ENCODE measurements around the gene IKZF1. TPM values are rescaled to one million over a fixed set of nuclear protein-coding genes. Genes with fewer than 3 reads are reported as not detected.

The IKZF1 gene
- total RNA-seq, 1 experiment from 2014 or later = 2.3 TPM

GRCh38 chr7:50268223-50268622, 36.3 kb upstream of the IKZF1 start:
- ChIA-PET POLR2A (no interaction called here), CTCF (no interaction called here)
- Mint-ChIP-seq H3K9me3 (peaks cover 5% of the 10 kb centered on the region), H3K4me3 (no peak overlapping the region), H3K4me1 (peaks cover 20% of the 10 kb centered on the region), H3K36me3 (no peaks in the 10 kb centered on the region), H3K27me3 (ENCODE audit: low read depth) (peaks cover 2% of the 10 kb centered on the region), H3K27ac (no peak overlapping the region)
- ATAC-seq (no peak), DNase-seq (ENCODE audit: low spot score) (no peak)
- no peak for TF ChIP-seq ZNF263 (CRISPR knock-in tag; IDR thresholded peaks at IDR 0.05; ENCODE audit: low read depth)
- no peak for TF ChIP-seq E2F1 (CRISPR knock-in tag; IDR thresholded peaks at IDR 0.05)
- no peak for TF ChIP-seq ZBTB21 (CRISPR knock-in tag; IDR thresholded peaks at IDR 0.05; ENCODE audit: borderline replicate concordance)
- TF ChIP-seq JUN (CRISPR knock-in tag; IDR thresholded peaks at IDR 0.05) = no peak
- no peak for TF ChIP-seq ETV6 (CRISPR knock-in tag; IDR thresholded peaks at IDR 0.05)
- no peak for TF ChIP-seq ERG (CRISPR knock-in tag; IDR thresholded peaks at IDR 0.05)
- TF ChIP-seq ZNF416 (CRISPR knock-in tag; IDR thresholded peaks at IDR 0.05) = no peak
- no peak for TF ChIP-seq ATF6 (CRISPR knock-in tag; IDR thresholded peaks at IDR 0.05)
- no peak for TF ChIP-seq ARID4B (CRISPR knock-in tag; IDR thresholded peaks at IDR 0.05; ENCODE audit: borderline replicate concordance)
- TF ChIP-seq RORB (CRISPR knock-in tag; IDR thresholded peaks at IDR 0.05) = no peak
- TF ChIP-seq ZNF425 (CRISPR knock-in tag; conservative IDR thresholded peaks at IDR 0.05) = no peak
- no peak for TF ChIP-seq ZNF121 (CRISPR knock-in tag; IDR thresholded peaks at IDR 0.05)

- ChIA-PET POLR2A (no interaction called here), CTCF (no interaction called here)
- Mint-ChIP-seq H3K9me3 (peaks cover 5% of the 10 kb centered on the region), H3K36me3 (no peaks in the 10 kb centered on the region), H3K27me3 (ENCODE audit: low read depth) (peaks cover 2% of the 10 kb centered on the region), H3K4me3 (no peak overlapping the region), H3K27ac (no peak overlapping the region), H3K4me1 (peaks cover 20% of the 10 kb centered on the region)
- ATAC-seq (no peak), DNase-seq (ENCODE audit: low spot score) (no peak)
- no peak for TF ChIP-seq ZNF532 (CRISPR knock-in tag; IDR thresholded peaks at IDR 0.05; ENCODE audit: borderline replicate concordance)
- no peak for TF ChIP-seq IRF2 (CRISPR knock-in tag; IDR thresholded peaks at IDR 0.05; ENCODE audit: borderline replicate concordance, low read depth)
- TF ChIP-seq CBFB (CRISPR knock-in tag; IDR thresholded peaks at IDR 0.05; ENCODE audit: low read depth) = no peak
These were observed 35.5 kb upstream of the IKZF1 start for GRCh38 chr7:50268990-50269389.

All from WTC11 (cell line).